Keratinocyte (primary cell): ENCODE data around the gene GRHPR.

Experiments used
- EZH2 ChIP-seq: IDR thresholded peaks from one replicate; pipeline ENCODE4 v1.6.1; 2012; ENCODE audit warnings: inconsistent platforms, mild to moderate bottlenecking, low read length, moderate library complexity
- TF ChIP-seq, protein P1 (sequence below), 3 experiments: IDR thresholded peaks in 1 of 3; conservative IDR thresholded peaks in 1 of 3; optimal IDR thresholded peaks in 1 of 3; 2 replicates in 2 of 3; 3 replicates in 1 of 3; pipeline versions ENCODE3 to v1.5.1; 2011; ENCODE audit warnings: low read length in 3 of 3, mild to moderate bottlenecking in 3 of 3, moderate library complexity in 2 of 3, control low read depth in 1 of 3, inconsistent platforms in 1 of 3; ENCODE audit not compliant: insufficient read depth in 2 of 3; ENCODE audit errors: extremely low read depth in 1 of 3

DNA sequence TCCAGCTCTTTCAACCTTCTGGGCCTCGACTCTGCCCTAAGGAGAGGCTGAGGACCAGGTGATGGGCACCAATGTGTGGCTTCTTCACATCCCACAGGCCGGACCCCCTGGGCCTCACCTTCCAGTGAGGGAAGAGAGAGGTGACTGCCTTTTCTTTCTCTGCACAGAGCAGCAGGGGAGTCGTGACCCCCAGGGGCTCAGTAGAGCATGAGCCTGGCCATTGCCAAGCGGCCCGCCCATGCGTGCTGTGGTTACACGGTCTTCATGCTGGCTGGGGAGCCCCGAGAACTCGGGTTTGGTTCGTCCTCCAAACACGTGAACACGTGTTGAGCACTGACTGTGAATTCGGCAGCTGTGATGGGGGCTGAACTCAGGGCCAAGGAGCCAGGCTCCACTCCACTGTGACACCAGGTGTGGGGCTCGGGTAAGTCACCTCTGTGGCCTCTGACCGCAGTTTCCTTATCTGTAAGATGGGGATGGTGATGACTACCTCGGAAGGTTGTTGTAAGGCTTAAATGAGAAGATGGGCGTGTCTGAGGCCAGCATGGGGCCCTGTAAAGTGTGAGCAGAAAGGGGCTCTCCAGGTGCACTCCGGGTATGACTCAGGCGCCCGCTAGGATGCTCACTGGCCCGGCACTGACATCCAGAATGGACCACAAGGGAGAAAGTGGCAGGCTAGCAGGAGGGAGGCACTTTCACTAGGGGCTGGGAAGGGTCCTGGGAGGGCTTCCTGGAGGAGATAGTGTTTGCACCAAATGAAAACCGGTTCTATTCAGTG lies 13.4 kb upstream of the GRHPR start:
- TF ChIP-seq, protein P1, sequence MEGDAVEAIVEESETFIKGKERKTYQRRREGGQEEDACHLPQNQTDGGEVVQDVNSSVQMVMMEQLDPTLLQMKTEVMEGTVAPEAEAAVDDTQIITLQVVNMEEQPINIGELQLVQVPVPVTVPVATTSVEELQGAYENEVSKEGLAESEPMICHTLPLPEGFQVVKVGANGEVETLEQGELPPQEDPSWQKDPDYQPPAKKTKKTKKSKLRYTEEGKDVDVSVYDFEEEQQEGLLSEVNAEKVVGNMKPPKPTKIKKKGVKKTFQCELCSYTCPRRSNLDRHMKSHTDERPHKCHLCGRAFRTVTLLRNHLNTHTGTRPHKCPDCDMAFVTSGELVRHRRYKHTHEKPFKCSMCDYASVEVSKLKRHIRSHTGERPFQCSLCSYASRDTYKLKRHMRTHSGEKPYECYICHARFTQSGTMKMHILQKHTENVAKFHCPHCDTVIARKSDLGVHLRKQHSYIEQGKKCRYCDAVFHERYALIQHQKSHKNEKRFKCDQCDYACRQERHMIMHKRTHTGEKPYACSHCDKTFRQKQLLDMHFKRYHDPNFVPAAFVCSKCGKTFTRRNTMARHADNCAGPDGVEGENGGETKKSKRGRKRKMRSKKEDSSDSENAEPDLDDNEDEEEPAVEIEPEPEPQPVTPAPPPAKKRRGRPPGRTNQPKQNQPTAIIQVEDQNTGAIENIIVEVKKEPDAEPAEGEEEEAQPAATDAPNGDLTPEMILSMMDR (optimal IDR thresholded peaks at IDR 0.05 in 1 of 3, IDR thresholded peaks at IDR 0.05 in 1 of 3, conservative IDR thresholded peaks at IDR 0.05 in 1 of 3; ENCODE audit: extremely low read depth in 1 of 3, insufficient read depth in 2 of 3, low read length in 3 of 3), result no peak
- TF ChIP-seq EZH2, result no peak
